LNCAP (cell line): ENCODE data around the gene USP17L10.
"Not testable (repeated sequence)": the region's sequence is repeated elsewhere in the genome, so short reads cannot be mapped to it uniquely, and the experiment has no call there.

ENCODE experiments used
- CTCF ChIP-seq: fragments of 450-650 bp; IDR thresholded peaks from 2 replicates; pipeline ENCODE4 v1.5.1; 2017; ENCODE audit warnings: mild to moderate bottlenecking

The USP17L10 gene

GRCh38 chr4:9247953-9248680, 37.7 kb downstream of the USP17L10 start, which contains the start of gene USP17L18:
Gene USP17L18 (plus strand): TSS chr4:9248630. CDS start chr4:9248630, 0 bp downstream.
- not testable (repeated sequence) for TF ChIP-seq CTCF

- not testable (repeated sequence) for TF ChIP-seq CTCF
Measured at GRCh38 chr4:9253078-9253477, 42.6 kb downstream of the USP17L10 start, which contains the start of gene USP17L19. Gene USP17L19 (plus strand): TSS chr4:9253378. CDS start chr4:9253378, 0 bp downstream.

GRCh38 chr4:9257824-9258223, 47.4 kb downstream of the USP17L10 start, which contains the start of gene USP17L20:
Gene USP17L20 (plus strand): TSS chr4:9258124. CDS start chr4:9258124, 0 bp downstream.
- not testable (repeated sequence) for TF ChIP-seq CTCF
